PC-9 (cell line): ENCODE data around the gene STX19.

Source experiments
- EZH2 ChIP-seq: fragments of 200-600 bp; sonication (generic); IDR thresholded peaks from 2 replicates; pipeline ENCODE4 v1.8.0; 2017; ENCODE audit warnings: antibody characterized with exemption, low read depth
- TF ChIP-seq, protein P1 (sequence below): fragments of 200-600 bp; sonication (generic); conservative IDR thresholded peaks from 2 replicates; pipeline ENCODE4 v1.6.1; 2017; ENCODE audit warnings: mixed run types, antibody characterized with exemption, mild to moderate bottlenecking, moderate library complexity

DNA sequence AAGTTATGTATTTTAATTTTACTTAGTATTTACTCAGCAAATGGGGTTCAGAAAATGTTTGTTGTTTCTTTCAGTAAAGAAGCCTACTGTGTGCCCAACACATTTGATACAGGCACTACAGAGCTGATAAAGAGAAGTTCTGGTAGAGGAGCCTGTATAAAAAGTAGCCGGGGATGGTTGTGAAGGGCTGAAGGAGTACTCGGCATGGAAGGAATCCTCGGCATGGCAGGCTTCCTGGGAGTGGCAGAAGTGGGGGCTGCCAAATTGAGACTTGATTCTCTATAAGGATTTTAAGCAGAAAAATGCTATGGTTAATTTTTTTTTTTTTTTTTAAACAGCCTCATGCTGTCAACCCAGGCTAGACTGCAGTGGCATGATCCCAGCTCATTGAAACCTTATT, 39.2 kb downstream of the STX19 start:
- TF ChIP-seq, protein P1, sequence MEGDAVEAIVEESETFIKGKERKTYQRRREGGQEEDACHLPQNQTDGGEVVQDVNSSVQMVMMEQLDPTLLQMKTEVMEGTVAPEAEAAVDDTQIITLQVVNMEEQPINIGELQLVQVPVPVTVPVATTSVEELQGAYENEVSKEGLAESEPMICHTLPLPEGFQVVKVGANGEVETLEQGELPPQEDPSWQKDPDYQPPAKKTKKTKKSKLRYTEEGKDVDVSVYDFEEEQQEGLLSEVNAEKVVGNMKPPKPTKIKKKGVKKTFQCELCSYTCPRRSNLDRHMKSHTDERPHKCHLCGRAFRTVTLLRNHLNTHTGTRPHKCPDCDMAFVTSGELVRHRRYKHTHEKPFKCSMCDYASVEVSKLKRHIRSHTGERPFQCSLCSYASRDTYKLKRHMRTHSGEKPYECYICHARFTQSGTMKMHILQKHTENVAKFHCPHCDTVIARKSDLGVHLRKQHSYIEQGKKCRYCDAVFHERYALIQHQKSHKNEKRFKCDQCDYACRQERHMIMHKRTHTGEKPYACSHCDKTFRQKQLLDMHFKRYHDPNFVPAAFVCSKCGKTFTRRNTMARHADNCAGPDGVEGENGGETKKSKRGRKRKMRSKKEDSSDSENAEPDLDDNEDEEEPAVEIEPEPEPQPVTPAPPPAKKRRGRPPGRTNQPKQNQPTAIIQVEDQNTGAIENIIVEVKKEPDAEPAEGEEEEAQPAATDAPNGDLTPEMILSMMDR = no peak
- no peak for TF ChIP-seq EZH2
